GM13976 (cell line): ENCODE data around the gene SV2B.
A peak's percentile ranks its signal among the peaks of the same experiment; 100 is the strongest.

Source experiments
- DNase-seq: peaks from one replicate; pipeline ENCODE4 v3.0.0; 2012; ENCODE audit warnings: low spot score
- CTCF ChIP-seq: IDR thresholded peaks from 2 replicates; pipeline ENCODE4 v1.5.1; 2012; ENCODE audit warnings: borderline replicate concordance, mild to moderate bottlenecking; ENCODE audit not compliant: insufficient read depth; ENCODE audit errors: extremely low read depth, missing control alignments, control extremely low read depth
- in situ Hi-C: fragments of 300-500 bp; cut with MboI; formaldehyde crosslinking; loops from one replicate; pipeline ENCODE4 v1.12.0; 2022; ENCODE audit warnings: low sequenced_read_pairs, mixed read lengths, inconsistent platforms; ENCODE audit not compliant: unreplicated experiment

Gene SV2B

DNA sequence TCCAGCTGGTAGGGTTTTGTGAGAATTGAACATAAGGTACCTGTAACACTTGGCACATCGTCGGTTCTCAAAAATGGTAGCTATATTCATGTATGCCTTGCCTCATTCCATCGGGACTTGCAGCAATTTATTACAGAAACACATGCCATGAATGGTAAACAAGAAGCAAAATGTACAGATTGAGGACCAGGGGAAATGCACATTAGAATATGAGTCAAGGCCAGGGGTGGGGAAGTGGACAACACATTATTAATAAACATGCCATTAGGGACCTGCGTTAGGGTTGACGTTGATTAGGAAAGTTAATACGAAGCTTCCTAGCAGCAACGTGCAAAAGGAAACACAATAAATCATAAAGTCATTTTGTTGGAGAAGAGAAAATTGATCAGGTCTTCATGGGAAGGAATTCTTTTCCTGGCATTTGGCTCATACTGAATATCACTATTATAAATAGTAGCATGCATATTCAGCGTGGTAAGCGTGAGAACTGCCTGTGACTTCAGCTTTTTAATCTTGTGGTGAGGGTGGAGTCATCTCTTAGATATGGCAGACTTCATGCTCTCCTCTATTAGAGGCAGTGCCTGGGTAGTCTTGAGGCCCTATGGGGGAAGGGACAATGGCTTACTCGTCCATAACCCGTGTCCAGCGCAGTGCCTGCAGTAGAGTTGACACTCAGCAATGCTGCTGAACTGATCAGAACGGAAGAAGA, 184.9 kb downstream of the SV2B start:
- DNase-seq: no peak
- in situ Hi-C loops: no loop called here
- TF ChIP-seq CTCF: no peak

- no peak for DNase-seq
- in situ Hi-C loops: no loop called here
- TF ChIP-seq CTCF: no peak
These were observed 189.3 kb downstream of the SV2B start for GRCh38 chr15:91289324-91289723.

DNA sequence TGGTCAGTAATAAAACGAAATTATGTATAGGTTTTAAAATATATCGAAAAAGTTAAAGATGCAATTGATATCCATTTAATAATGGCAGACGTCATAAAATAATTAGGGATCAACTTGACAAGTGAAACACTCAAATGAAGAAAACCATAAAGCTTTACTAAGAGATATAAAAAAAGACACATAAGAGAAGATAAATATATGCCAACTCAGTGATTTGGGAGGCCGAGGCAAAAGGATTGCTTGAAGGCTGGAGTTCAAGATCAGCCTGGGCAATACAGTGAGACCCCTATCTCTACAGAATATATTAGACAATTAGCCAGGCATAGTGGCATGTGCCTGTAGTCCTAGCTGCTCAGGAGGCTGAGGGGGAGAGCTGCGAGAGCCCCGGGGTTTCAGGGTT, 190.5 kb downstream of the SV2B start:
- no peak for DNase-seq
- no peak for TF ChIP-seq CTCF
- in situ Hi-C loops: no loop called here

GRCh38 chr15:91291673-91292072, 191.6 kb downstream of the SV2B start:
- TF ChIP-seq CTCF: no peak
- peak; percentile 30 for DNase-seq
- in situ Hi-C loops: no loop called here

GRCh38 chr15:91294344-91294743, 194.3 kb downstream of the SV2B start:
- in situ Hi-C loops: no loop called here
- no peak for DNase-seq
- no peak for TF ChIP-seq CTCF

GRCh38 chr15:91294795-91295194, 194.7 kb downstream of the SV2B start:
- DNase-seq: no peak
- in situ Hi-C loops: no loop called here
- no peak for TF ChIP-seq CTCF

GRCh38 chr15:91298101-91298500, 198.0 kb downstream of the SV2B start:
- no peak for DNase-seq
- TF ChIP-seq CTCF: no peak

More at GRCh38 chr15:91298101-91298500, 198.0 kb downstream of the SV2B start:
- in situ Hi-C loops: no loop called here
